Keratinocyte (primary cell): ENCODE measurements around the gene ACTG1. TPM values are rescaled to one million over a fixed set of nuclear protein-coding genes. Genes with fewer than 3 reads are reported as not detected.

Experiments used
- DNase-seq: peaks from one replicate; pipeline ENCODE4 v3.0.0-alpha.2; 2011; ENCODE audit warnings: low read depth, missing footprints, low spot score
- FAIRE-seq: peaks from 2 replicates; lab custom pipeline; 2011; peaks lifted over from hg19 to GRCh38; lab: Jason Lieb, UNC
- H2AFZ ChIP-seq: 2 replicates; pipeline ENCODE4 v1.6.0; 2012; ENCODE audit warnings: low read length, control low read depth, inconsistent platforms; ENCODE audit not compliant: control insufficient read depth
- H3K27ac ChIP-seq: 2 replicates; pipeline ENCODE4 v1.5.1; 2011; ENCODE audit warnings: low read length; ENCODE audit not compliant: control insufficient read depth, insufficient read depth
- H3K27me3 ChIP-seq: 3 replicates; pipeline ENCODE4 v1.6.0; 2011; ENCODE audit warnings: low read length; ENCODE audit not compliant: control insufficient read depth, insufficient read depth; ENCODE audit errors: extremely low read depth
- H3K36me3 ChIP-seq, 2 experiments: 2 replicates in 1 of 2; 3 replicates in 1 of 2; pipeline ENCODE4 v1.5.1; 2011; ENCODE audit warnings: low read length in 2 of 2, mild to moderate bottlenecking in 1 of 2; ENCODE audit not compliant: control insufficient read depth in 2 of 2, insufficient read depth in 2 of 2; ENCODE audit errors: extremely low read depth in 1 of 2
- H3K4me1 ChIP-seq: 3 replicates; pipeline ENCODE4 v1.5.1; 2011; ENCODE audit warnings: low read length; ENCODE audit not compliant: control insufficient read depth, insufficient read depth; ENCODE audit errors: extremely low read depth
- H3K4me2 ChIP-seq: 3 replicates; pipeline ENCODE4 v1.6.0; 2011; ENCODE audit warnings: low read depth, low read length; ENCODE audit not compliant: control insufficient read depth, insufficient read depth; ENCODE audit errors: extremely low read depth
- H3K4me3 ChIP-seq, 3 experiments: fragments of 200-600 bp in 1 of 3; sonication (generic) in 1 of 3; 2 replicates in 2 of 3; 3 replicates in 1 of 3; pipeline ENCODE4 v1.5.1; 2011 to 2016; ENCODE audit warnings: low read length in 3 of 3, mild to moderate bottlenecking in 3 of 3, control low read depth in 2 of 3, inconsistent platforms in 1 of 3, low read depth in 1 of 3, mixed read lengths in 1 of 3, mixed run types in 1 of 3, moderate library complexity in 1 of 3; ENCODE audit not compliant: control insufficient read depth in 2 of 3, insufficient read depth in 2 of 3; ENCODE audit errors: extremely low read depth in 1 of 3
- H3K79me2 ChIP-seq: 2 replicates; pipeline ENCODE4 v1.6.0; 2012; ENCODE audit warnings: low read length; ENCODE audit not compliant: control insufficient read depth, insufficient read depth
- H3K9ac ChIP-seq: 3 replicates; pipeline ENCODE4 v1.6.0; 2011; ENCODE audit warnings: low read length; ENCODE audit not compliant: control insufficient read depth, insufficient read depth; ENCODE audit errors: extremely low read depth
- H3K9me1 ChIP-seq: 3 replicates; pipeline ENCODE4 v1.6.0; 2011; ENCODE audit warnings: low read length; ENCODE audit not compliant: control insufficient read depth, insufficient read depth; ENCODE audit errors: extremely low read depth
- H3K9me3 ChIP-seq: 2 replicates; pipeline ENCODE4 v1.5.1; 2012; ENCODE audit warnings: low read depth, low read length; ENCODE audit not compliant: control insufficient read depth
- H4K20me1 ChIP-seq: 3 replicates; pipeline ENCODE4 v1.6.0; 2011; ENCODE audit warnings: low read length; ENCODE audit not compliant: control insufficient read depth, insufficient read depth; ENCODE audit errors: extremely low read depth
- CTCF ChIP-seq, 3 experiments: IDR thresholded peaks in 1 of 3; conservative IDR thresholded peaks in 1 of 3; optimal IDR thresholded peaks in 1 of 3; 2 replicates in 2 of 3; 3 replicates in 1 of 3; pipeline versions ENCODE3 to v1.5.1; 2011; ENCODE audit warnings: low read length in 3 of 3, mild to moderate bottlenecking in 3 of 3, moderate library complexity in 2 of 3, control low read depth in 1 of 3, inconsistent platforms in 1 of 3; ENCODE audit not compliant: insufficient read depth in 2 of 3; ENCODE audit errors: extremely low read depth in 1 of 3
- EZH2 ChIP-seq: IDR thresholded peaks from one replicate; pipeline ENCODE4 v1.6.1; 2012; ENCODE audit warnings: inconsistent platforms, mild to moderate bottlenecking, low read length, moderate library complexity
- dilution Hi-C: fragments of 300-500 bp; cut with MboI; formaldehyde crosslinking; loops from one replicate; pipeline ENCODE4 v1.7.0; 2020; ENCODE audit warnings: low sequenced_read_pairs; ENCODE audit not compliant: extremely low pct_ligation_motif_present
- polyA plus RNA-seq, 5 experiments: library from polyadenylated mRNA; depleted of rRNA in 3 of 5; stranded (reverse) in 3 of 5; stranded (forward) in 1 of 5; unstranded in 1 of 5; fragments of >200 nt; gene quantifications; 1 replicate in 1 of 5; 2 replicates in 3 of 5; 3 replicates in 1 of 5; pipeline versions ENCODE4 v1.2.1 to v1.2.3, GENCODE V29; 2011 to 2012; ENCODE audit warnings: missing spikeins in 2 of 5, low read depth in 1 of 5, low replicate concordance in 1 of 5

Gene ACTG1
- polyA plus RNA-seq, 1 donor (not counting 4 experiments of a cell fraction or from before 2014, with no cell fraction given) = 1,867 TPM

GRCh38 chr17:81470270-81470943, 42.2 kb downstream of the ACTG1 start:
- H3K4me3 ChIP-seq = no peak overlapping the region
- no peaks in the 10 kb centered on the region for H3K9me1 ChIP-seq
- no peaks in the 10 kb centered on the region for H3K9me3 ChIP-seq
- DNase-seq = no peak
- H3K4me2 ChIP-seq = no peak overlapping the region
- dilution Hi-C loops = no loop called here
- H2AFZ ChIP-seq = no peak overlapping the region
- no peak overlapping the region for H3K27ac ChIP-seq
- H3K27me3 ChIP-seq = no peaks in the 10 kb centered on the region
- FAIRE-seq = no peak
- TF ChIP-seq CTCF (optimal IDR thresholded peaks at IDR 0.05 in 1 of 3, IDR thresholded peaks at IDR 0.05 in 1 of 3, conservative IDR thresholded peaks at IDR 0.05 in 1 of 3; ENCODE audit: extremely low read depth in 1 of 3, insufficient read depth in 2 of 3, low read length in 3 of 3) (no peak), EZH2 (no peak)
- H3K9ac ChIP-seq = no peak overlapping the region
- H3K4me1 ChIP-seq = no peaks in the 10 kb centered on the region
- H4K20me1 ChIP-seq = no peaks in the 10 kb centered on the region
- no peaks in the 10 kb centered on the region for H3K79me2 ChIP-seq
- no peaks in the 10 kb centered on the region for H3K36me3 ChIP-seq

GRCh38 chr17:81469266-81469665, 43.3 kb downstream of the ACTG1 start:
- no peak for DNase-seq
- Histone ChIP-seq H3K4me2 (no peak overlapping the region), H3K9ac (no peak overlapping the region), H3K36me3 (no peaks in the 10 kb centered on the region), H3K27me3 (no peaks in the 10 kb centered on the region), H3K9me1 (no peaks in the 10 kb centered on the region), H4K20me1 (no peaks in the 10 kb centered on the region), H3K79me2 (no peaks in the 10 kb centered on the region), H3K9me3 (no peaks in the 10 kb centered on the region), H3K4me3 (no peak overlapping the region), H3K4me1 (no peaks in the 10 kb centered on the region), H2AFZ (no peak overlapping the region), H3K27ac (no peak overlapping the region)
- dilution Hi-C loops = no loop called here
- TF ChIP-seq EZH2 (no peak), CTCF (optimal IDR thresholded peaks at IDR 0.05 in 1 of 3, IDR thresholded peaks at IDR 0.05 in 1 of 3, conservative IDR thresholded peaks at IDR 0.05 in 1 of 3; ENCODE audit: extremely low read depth in 1 of 3, insufficient read depth in 2 of 3, low read length in 3 of 3) (no peak)
- no peak for FAIRE-seq
